MCF 10A (cell line): ENCODE results near the gene GORASP1. TPM values are rescaled to one million over a fixed set of nuclear protein-coding genes. Genes with fewer than 3 reads are reported as not detected.

Experiments
- BruUV-seq: library from RNA; stranded (reverse); fragments of 400-500 nt; replicated peaks from 2 replicates; lab custom pipeline; 2021; lab: Mats Ljungman, UMichigan
- CTCF ChIA-PET: fragments of 300-600 bp; sonication (Branson Sonifier 250); formaldehyde crosslinking; extraction: SDS; loops from one replicate; lab custom pipeline; 2021; ENCODE audit warnings: antibody characterized with exemption, inconsistent platforms; lab: Yijun Ruan, JAX
- POLR2A ChIA-PET: fragments of 300-600, 350-650 bp; sonication (Branson Sonifier 250); formaldehyde crosslinking; extraction: SDS; loops from one replicate; lab custom pipeline; 2020; ENCODE audit warnings: antibody characterized with exemption, inconsistent platforms; lab: Yijun Ruan, JAX
- DNase-seq: peaks from one replicate; pipeline ENCODE4 v3.0.0-alpha.2; 2018; ENCODE audit not compliant: unreplicated experiment
- H3K27ac Mint-ChIP-seq: one replicate; pipeline ENCODE4 v1.8.0; 2022; ENCODE audit warnings: mild to moderate bottlenecking, low read depth, mixed read lengths; ENCODE audit not compliant: unreplicated experiment
- H3K27me3 Mint-ChIP-seq: one replicate; pipeline ENCODE4 v1.8.0; 2022; ENCODE audit warnings: mixed read lengths; ENCODE audit not compliant: insufficient read depth, unreplicated experiment
- H3K36me3 Mint-ChIP-seq: one replicate; pipeline ENCODE4 v1.8.0; 2022; ENCODE audit warnings: mild to moderate bottlenecking, moderate library complexity, mixed read lengths; ENCODE audit not compliant: insufficient read depth, unreplicated experiment
- H3K4me1 Mint-ChIP-seq: one replicate; pipeline ENCODE4 v1.8.0; 2022; ENCODE audit warnings: mixed read lengths; ENCODE audit not compliant: insufficient read depth, unreplicated experiment
- H3K4me3 Mint-ChIP-seq: one replicate; pipeline ENCODE4 v1.8.0; 2022; ENCODE audit warnings: mild to moderate bottlenecking, moderate library complexity, mixed read lengths; ENCODE audit not compliant: unreplicated experiment
- H3K9me3 Mint-ChIP-seq: one replicate; pipeline ENCODE4 v1.8.0; 2022; ENCODE audit warnings: mixed read lengths; ENCODE audit not compliant: unreplicated experiment
- intact Hi-C: fragments of 100-400 bp; cut with micrococcal nuclease; formaldehyde crosslinking; loops from 2 replicates; pipeline ENCODE4 v1.14.1; 2022
- total RNA-seq: library from RNA; stranded (reverse); gene quantifications from 2 replicates; pipeline ENCODE4 v1.2.3, GENCODE V29; 2022
- TF ChIP-seq, protein P1 (sequence below): fragments of 200-600 bp; IDR thresholded peaks from one replicate; pipeline ENCODE4 v1.8.0; 2022; ENCODE audit warnings: antibody characterized with exemption, mild to moderate bottlenecking; ENCODE audit not compliant: unreplicated experiment

GORASP1 gene
- total RNA-seq, 1 experiment from 2014 or later, result 34.4 TPM

GRCh38 chr3:39086144-39086543 is 21.3 kb downstream of the GORASP1 start:
- Mint-ChIP-seq H3K27ac (no peak overlapping the region), H3K9me3 (no peaks in the 10 kb centered on the region), H3K4me3 (no peak overlapping the region), H3K36me3 (peaks cover 68% of the 10 kb centered on the region), H3K27me3 (no peaks in the 10 kb centered on the region), H3K4me1 (no peaks in the 10 kb centered on the region)
- no TSS peak for BruUV-seq
- TF ChIP-seq, protein P1, sequence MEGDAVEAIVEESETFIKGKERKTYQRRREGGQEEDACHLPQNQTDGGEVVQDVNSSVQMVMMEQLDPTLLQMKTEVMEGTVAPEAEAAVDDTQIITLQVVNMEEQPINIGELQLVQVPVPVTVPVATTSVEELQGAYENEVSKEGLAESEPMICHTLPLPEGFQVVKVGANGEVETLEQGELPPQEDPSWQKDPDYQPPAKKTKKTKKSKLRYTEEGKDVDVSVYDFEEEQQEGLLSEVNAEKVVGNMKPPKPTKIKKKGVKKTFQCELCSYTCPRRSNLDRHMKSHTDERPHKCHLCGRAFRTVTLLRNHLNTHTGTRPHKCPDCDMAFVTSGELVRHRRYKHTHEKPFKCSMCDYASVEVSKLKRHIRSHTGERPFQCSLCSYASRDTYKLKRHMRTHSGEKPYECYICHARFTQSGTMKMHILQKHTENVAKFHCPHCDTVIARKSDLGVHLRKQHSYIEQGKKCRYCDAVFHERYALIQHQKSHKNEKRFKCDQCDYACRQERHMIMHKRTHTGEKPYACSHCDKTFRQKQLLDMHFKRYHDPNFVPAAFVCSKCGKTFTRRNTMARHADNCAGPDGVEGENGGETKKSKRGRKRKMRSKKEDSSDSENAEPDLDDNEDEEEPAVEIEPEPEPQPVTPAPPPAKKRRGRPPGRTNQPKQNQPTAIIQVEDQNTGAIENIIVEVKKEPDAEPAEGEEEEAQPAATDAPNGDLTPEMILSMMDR, result no peak
- DNase-seq, result no peak
- ChIA-PET CTCF (interaction anchor here (0.6 kb wide), 2 partner anchors 205 to 689 kb away, joined by 3 read pairs; no protein-coding TSS in a partner anchor), POLR2A (no interaction called here)
- intact Hi-C loops, result no loop called here

GRCh38 chr3:39082666-39083313 is 24.6 kb downstream of the GORASP1 start:
- POLR2A ChIA-PET, result no interaction called here
- TF ChIP-seq, protein P1, result no peak
- CTCF ChIA-PET, result interaction anchor here (0.6 to 0.8 kb wide), 2 partner anchors 113 to 534 kb away, joined by 3 read pairs; no protein-coding TSS in a partner anchor
- H3K27me3 Mint-ChIP-seq, result no peaks in the 10 kb centered on the region
- DNase-seq, result no peak
- no TSS peak for BruUV-seq
- no peaks in the 10 kb centered on the region for H3K9me3 Mint-ChIP-seq
- H3K4me3 Mint-ChIP-seq, result no peak overlapping the region
- no peaks in the 10 kb centered on the region for H3K4me1 Mint-ChIP-seq
- H3K36me3 Mint-ChIP-seq, result peaks cover 42% of the 10 kb centered on the region
- intact Hi-C loops, result no loop called here
- no peak overlapping the region for H3K27ac Mint-ChIP-seq

- ChIA-PET POLR2A (no interaction called here), CTCF (interaction anchor here (0.6 to 1.9 kb wide), 5 partner anchors 12 to 209 kb away, joined by 3 to 10 read pairs (median 4); no protein-coding TSS in a partner anchor)
- Mint-ChIP-seq H3K9me3 (no peaks in the 10 kb centered on the region), H3K36me3 (peaks cover 48% of the 10 kb centered on the region), H3K27me3 (no peaks in the 10 kb centered on the region), H3K4me1 (no peaks in the 10 kb centered on the region), H3K4me3 (no peak overlapping the region), H3K27ac (no peak overlapping the region)
- TF ChIP-seq, protein P1, result no peak
- intact Hi-C loops, result no loop called here
- DNase-seq, result no peak
- no TSS peak for BruUV-seq
Measured at GRCh38 chr3:39080026-39080425, 27.4 kb downstream of the GORASP1 start.

- Mint-ChIP-seq H3K27me3 (no peaks in the 10 kb centered on the region), H3K27ac (no peak overlapping the region), H3K9me3 (no peaks in the 10 kb centered on the region), H3K4me3 (no peak overlapping the region), H3K36me3 (peaks cover 48% of the 10 kb centered on the region), H3K4me1 (no peaks in the 10 kb centered on the region)
- no TSS peak for BruUV-seq
- TF ChIP-seq, protein P1, result no peak
- ChIA-PET POLR2A (no interaction called here), CTCF (interaction anchor here (1.1 kb wide), 1 partner anchor 209 kb away, joined by 7 read pairs; no protein-coding TSS in a partner anchor)
- intact Hi-C loops, result no loop called here
- DNase-seq, result no peak
Measured at GRCh38 chr3:39079530-39079929, 27.9 kb downstream of the GORASP1 start.
